Epithelial cell of proximal tubule (primary cell): Measurements from ENCODE around the gene CD247. TPM values are rescaled to one million over a fixed set of nuclear protein-coding genes. Genes with fewer than 3 reads are reported as not detected.

Source experiments
- DNase-seq: peaks from one replicate; pipeline ENCODE4 v3.0.0-alpha.2; 2011; ENCODE audit warnings: low read depth
- H3K4me3 ChIP-seq: 2 replicates; pipeline ENCODE4 v1.5.1; 2011; ENCODE audit warnings: low read depth, mild to moderate bottlenecking, low read length
- total RNA-seq: library from RNA; depleted of rRNA; stranded (reverse); fragments of >200 nt; gene quantifications from 2 replicates; pipeline ENCODE4 v1.2.3, GENCODE V29; 2015
- TF ChIP-seq, protein P1 (sequence below): conservative IDR thresholded peaks from 2 replicates; pipeline ENCODE4 v1.5.1; 2012; ENCODE audit warnings: low read depth, mild to moderate bottlenecking, low read length

The CD247 gene
- total RNA-seq, 1 donor from 2014 or later = not detected

DNA sequence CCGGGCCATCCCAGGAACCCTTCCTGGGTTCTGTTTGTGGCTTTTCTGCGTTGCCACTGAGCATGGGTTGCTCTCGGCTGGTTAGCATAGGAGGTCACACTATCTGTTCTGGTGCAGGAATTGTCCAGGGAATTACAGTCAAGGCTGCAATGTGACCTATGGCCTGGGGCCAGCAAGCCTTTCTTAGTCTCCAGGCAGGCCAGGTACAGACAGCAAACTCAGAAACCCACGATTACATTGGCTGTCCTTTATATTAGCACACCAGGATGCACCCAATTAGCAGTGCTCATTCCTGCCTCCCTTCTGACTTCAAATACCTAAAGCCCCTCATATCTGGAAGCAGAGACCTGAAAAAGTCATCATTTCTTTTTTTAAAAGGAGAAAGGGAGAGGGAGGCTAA lies 55.2 kb downstream of the CD247 start:
- no peak overlapping the region for H3K4me3 ChIP-seq
- no peak for DNase-seq
- TF ChIP-seq, protein P1, sequence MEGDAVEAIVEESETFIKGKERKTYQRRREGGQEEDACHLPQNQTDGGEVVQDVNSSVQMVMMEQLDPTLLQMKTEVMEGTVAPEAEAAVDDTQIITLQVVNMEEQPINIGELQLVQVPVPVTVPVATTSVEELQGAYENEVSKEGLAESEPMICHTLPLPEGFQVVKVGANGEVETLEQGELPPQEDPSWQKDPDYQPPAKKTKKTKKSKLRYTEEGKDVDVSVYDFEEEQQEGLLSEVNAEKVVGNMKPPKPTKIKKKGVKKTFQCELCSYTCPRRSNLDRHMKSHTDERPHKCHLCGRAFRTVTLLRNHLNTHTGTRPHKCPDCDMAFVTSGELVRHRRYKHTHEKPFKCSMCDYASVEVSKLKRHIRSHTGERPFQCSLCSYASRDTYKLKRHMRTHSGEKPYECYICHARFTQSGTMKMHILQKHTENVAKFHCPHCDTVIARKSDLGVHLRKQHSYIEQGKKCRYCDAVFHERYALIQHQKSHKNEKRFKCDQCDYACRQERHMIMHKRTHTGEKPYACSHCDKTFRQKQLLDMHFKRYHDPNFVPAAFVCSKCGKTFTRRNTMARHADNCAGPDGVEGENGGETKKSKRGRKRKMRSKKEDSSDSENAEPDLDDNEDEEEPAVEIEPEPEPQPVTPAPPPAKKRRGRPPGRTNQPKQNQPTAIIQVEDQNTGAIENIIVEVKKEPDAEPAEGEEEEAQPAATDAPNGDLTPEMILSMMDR = no peak

DNA sequence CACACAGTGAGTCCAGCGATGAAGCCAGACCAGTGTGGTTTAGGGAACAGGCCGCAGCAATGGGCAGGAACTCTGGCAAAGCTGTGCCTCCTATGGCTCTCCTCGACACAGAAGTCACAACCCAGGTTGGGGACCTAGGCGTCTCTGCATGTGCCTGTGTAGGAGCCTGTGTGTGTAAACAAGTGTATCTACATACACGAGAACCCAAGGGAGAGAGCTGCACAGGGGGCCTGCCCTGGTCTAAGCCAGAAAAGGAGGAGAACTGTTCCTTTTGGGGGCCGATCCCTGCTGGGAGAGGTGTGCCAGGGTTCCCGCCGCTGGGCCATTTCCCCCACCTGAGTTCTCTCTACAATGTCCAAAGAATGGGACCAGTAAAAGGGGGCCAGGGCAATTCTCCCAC lies 56.0 kb downstream of the CD247 start:
- no peak for DNase-seq
- TF ChIP-seq, protein P1 = no peak
- H3K4me3 ChIP-seq = no peak overlapping the region

DNA sequence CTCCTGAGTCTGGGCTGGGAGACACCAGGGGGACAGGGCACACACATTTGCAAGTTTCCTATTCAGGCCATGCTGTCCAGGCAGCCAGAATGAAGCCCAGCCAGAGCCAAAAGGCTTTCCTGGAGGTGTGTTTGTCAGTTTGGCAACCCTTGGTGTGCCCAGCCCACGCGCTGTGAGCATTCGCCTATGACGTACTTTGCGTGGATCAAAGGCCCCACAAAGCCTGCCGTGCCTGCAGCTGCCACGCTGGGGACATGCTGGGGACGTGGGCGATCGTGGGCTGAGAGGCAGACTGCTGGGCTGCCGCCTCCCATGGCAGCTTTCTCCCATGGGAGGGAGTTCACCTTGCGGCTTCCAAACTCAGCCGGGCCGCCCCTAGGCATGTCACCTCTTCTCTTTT lies 57.5 kb downstream of the CD247 start:
- TF ChIP-seq, protein P1 = no peak
- DNase-seq = no peak
- H3K4me3 ChIP-seq = no peak overlapping the region

DNA sequence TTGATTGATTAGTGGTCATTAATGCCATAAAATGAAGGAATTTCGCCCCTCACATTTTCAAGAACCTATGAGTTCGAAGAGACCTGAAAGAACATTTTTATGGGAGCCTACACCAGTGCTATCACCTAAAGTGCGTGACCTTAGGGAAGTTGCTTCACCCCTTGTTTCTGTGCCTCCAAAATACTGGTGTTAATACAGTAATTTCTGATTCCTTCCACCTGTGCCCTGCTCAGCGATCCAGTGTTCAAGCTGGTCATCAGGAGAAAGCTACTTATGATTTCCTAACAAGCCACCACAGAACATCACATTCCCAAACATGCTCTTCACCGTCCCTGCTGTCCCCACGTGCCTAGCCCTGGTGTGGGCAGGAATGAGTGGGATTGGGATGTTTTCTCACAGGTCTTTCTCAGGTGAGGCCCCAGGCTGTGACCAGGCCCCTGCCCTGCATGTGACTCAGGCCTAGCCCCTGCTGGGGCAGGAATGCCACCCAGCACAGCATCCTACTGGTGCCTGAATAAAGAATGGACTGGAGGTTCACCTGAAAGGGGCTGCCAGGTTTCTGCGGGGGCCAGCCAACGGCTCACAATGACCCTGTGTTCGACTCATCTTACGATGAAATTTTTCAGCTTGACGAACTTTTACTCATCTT lies 60.3 kb downstream of the CD247 start:
- H3K4me3 ChIP-seq = no peak overlapping the region
- TF ChIP-seq, protein P1 = no peak
- DNase-seq = no peak

DNA sequence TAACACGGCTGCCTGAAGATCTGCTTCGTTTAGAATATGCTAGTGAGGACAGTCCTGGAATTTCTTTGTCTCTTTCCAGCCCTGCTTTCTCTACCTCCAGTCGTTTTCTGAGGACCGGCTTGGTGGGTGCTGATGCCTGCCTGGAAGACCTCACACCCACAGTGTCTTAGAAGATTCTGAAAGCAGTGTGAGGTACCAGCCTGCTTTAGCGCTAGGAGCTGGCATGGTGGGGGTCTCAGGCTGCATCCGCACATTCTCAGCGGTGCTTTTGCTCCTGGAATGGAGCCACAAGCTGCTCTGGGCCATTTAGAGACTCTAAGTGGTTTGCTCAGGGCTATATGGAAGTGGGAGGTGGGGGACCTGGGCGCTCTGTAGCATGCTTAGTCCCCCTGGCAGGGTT lies 61.4 kb downstream of the CD247 start:
- no peak for DNase-seq
- H3K4me3 ChIP-seq = no peak overlapping the region
- TF ChIP-seq, protein P1 = no peak

DNA sequence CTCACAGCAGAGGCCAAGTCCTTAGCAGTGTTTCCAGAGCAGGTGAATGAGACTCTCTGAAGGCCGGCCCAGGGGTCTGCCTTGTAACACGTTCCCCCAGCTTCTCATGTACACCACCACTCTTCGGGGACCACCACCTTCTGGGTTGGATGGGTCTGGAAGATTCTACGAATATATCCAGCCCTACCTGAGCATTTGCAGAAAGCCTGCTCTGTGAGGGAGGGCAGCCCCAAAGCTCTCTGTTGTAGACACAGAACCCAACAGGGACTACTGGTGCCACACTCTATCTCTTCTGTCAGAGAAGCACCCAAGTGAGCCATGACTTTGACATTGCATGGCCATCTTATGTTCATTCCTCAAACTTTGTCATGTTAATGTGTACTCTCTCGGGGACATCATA lies 61.8 kb downstream of the CD247 start:
- TF ChIP-seq, protein P1 = no peak
- no peak overlapping the region for H3K4me3 ChIP-seq
- no peak for DNase-seq

DNA sequence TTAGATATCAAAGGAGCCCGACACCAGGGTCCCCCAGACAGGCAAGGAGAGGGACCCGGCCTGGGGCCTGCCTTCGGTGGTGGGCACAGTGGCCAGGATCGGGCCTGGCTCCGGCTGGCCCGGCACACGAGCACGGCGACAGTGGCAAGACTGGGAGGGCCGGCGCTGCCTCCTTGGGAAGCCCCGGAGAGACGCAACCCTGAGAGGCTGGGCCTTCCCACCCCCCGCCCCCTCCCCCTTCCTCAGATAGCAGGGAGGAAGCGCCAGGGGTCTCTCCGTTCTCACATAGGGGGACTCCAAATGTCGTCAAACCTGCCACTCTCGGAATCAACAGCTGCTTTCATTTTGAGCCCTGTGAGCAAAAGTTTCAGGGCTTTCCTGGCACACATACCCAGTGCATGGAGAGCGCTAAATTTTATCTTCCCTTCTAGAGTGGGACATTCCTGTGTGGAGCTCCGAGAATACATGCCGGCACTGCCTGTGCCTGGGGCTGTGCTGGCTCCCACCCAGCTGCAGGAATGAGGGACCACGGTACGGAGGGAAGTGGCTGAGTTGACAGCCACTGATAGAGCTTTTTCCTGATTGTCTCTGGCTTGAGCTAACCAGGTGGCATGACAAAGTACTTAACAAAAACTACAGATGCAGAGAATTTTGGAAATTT lies 62.4 kb downstream of the CD247 start:
- no peak for DNase-seq
- TF ChIP-seq, protein P1 = no peak
- peak overlapping the region; percentile 83 for H3K4me3 ChIP-seq
